Measurements from ENCODE around the gene ZNF570.

DNA sequence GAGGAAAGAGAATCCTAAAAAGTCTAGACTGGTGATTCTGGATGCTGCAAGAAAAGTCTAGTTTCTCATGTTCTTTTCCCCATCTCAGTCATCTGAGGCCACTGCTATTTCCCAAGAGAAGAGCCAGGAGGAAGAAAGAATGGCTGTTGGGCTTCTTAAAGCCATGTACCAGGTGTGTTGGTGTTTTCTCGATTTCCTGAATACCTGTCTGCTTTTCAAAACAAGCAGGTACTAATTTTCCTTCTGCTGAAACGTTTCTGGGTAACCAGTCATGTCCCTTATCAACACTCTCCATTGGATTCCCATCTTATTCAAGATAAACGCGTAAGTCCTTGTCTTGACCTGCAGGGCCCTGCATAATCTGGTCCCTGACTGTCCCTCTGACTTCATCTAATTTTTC is 1.1 kb downstream of the ZNF570 start:
- TF ChIP-seq, protein P1, sequence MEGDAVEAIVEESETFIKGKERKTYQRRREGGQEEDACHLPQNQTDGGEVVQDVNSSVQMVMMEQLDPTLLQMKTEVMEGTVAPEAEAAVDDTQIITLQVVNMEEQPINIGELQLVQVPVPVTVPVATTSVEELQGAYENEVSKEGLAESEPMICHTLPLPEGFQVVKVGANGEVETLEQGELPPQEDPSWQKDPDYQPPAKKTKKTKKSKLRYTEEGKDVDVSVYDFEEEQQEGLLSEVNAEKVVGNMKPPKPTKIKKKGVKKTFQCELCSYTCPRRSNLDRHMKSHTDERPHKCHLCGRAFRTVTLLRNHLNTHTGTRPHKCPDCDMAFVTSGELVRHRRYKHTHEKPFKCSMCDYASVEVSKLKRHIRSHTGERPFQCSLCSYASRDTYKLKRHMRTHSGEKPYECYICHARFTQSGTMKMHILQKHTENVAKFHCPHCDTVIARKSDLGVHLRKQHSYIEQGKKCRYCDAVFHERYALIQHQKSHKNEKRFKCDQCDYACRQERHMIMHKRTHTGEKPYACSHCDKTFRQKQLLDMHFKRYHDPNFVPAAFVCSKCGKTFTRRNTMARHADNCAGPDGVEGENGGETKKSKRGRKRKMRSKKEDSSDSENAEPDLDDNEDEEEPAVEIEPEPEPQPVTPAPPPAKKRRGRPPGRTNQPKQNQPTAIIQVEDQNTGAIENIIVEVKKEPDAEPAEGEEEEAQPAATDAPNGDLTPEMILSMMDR (conservative IDR thresholded peaks at IDR 0.05; ENCODE audit: low read length), result no peak
- no peak for TF ChIP-seq EZH2phosphoT487 (IDR thresholded peaks at IDR 0.05; ENCODE audit: borderline replicate concordance)
